H1 (cell line): ENCODE results near the gene BHLHE23. TPM values are rescaled to one million over a fixed set of nuclear protein-coding genes. Genes with fewer than 3 reads are reported as not detected.

Experiments
- CTCF ChIA-PET: fragments of 300-600 bp; sonication (Branson Sonifier 250); formaldehyde crosslinking; loops from one replicate; lab custom pipeline; 2021; ENCODE audit not compliant: partially characterized antibody; lab: Charles Lee
- POLR2A ChIA-PET: fragments of 300-600 bp; sonication (Branson Sonifier 250); formaldehyde crosslinking; loops from one replicate; lab custom pipeline; 2021; ENCODE audit warnings: inconsistent platforms; ENCODE audit not compliant: partially characterized antibody; lab: Charles Lee
- DNase-seq, 2 experiments: peaks; one replicate each; pipeline versions ENCODE4 v3.0.0 to v3.0.0-alpha.2; 2010 to 2022; ENCODE audit warnings: low spot score in 2 of 2, low read depth in 1 of 2, mixed read lengths in 1 of 2
- FAIRE-seq: peaks from 2 replicates; lab custom pipeline; 2011; peaks lifted over from hg19 to GRCh38; lab: Jason Lieb, UNC
- H2AFZ ChIP-seq: 2 replicates; pipeline ENCODE4 v1.8.1; 2012; ENCODE audit warnings: low read length, inconsistent platforms
- H2AK5ac ChIP-seq: 2 replicates; pipeline ENCODE4 v1.6.1; 2013; ENCODE audit warnings: low read depth, low read length
- H2BK120ac ChIP-seq: replicated peaks from 2 replicates; pipeline ENCODE3; 2013; ENCODE audit warnings: low read depth, low read length, inconsistent platforms
- H2BK12ac ChIP-seq: 2 replicates; pipeline ENCODE4 v1.6.1; 2013; ENCODE audit warnings: low read depth, low read length
- H2BK15ac ChIP-seq: 2 replicates; pipeline ENCODE4 v1.6.1; 2013; ENCODE audit warnings: low read length
- H2BK20ac ChIP-seq: 2 replicates; pipeline ENCODE4 v1.6.1; 2013; ENCODE audit warnings: low read length
- H2BK5ac ChIP-seq: 2 replicates; pipeline ENCODE4 v1.6.1; 2013; ENCODE audit warnings: low read depth, low read length
- H3K14ac ChIP-seq: 2 replicates; pipeline ENCODE4 v1.6.1; 2013; ENCODE audit warnings: inconsistent platforms; ENCODE audit not compliant: insufficient read length
- H3K18ac ChIP-seq: 2 replicates; pipeline ENCODE4 v1.6.1; 2013; ENCODE audit warnings: low read length; ENCODE audit errors: extremely low read depth
- H3K23ac ChIP-seq: 2 replicates; pipeline ENCODE4 v1.6.1; 2013; ENCODE audit warnings: inconsistent platforms; ENCODE audit not compliant: insufficient read length
- H3K23me2 ChIP-seq: 2 replicates; pipeline ENCODE4 v1.6.1; 2013; ENCODE audit warnings: low read depth, low read length
- H3K27ac ChIP-seq: 2 replicates; pipeline ENCODE4 v1.6.1; 2011; ENCODE audit warnings: low read depth, low read length, inconsistent platforms
- H3K27me3 ChIP-seq, 4 experiments: replicated peaks in 1 of 4; 1 replicate in 1 of 4; 2 replicates in 3 of 4; pipeline versions ENCODE4 v1.6.1 to v1.8.1; 2011 to 2013; ENCODE audit warnings: low read length in 3 of 4, mild to moderate bottlenecking in 3 of 4, inconsistent platforms in 2 of 4, mixed read lengths in 2 of 4, moderate library complexity in 1 of 4; ENCODE audit not compliant: control insufficient read depth in 3 of 4, insufficient read depth in 3 of 4; ENCODE audit errors: extremely low read depth in 1 of 4
- H3K36me3 ChIP-seq, 4 experiments: 2 replicates each; pipeline versions ENCODE4 v1.6.1 to v1.8.1; 2011 to 2013; ENCODE audit warnings: mild to moderate bottlenecking in 4 of 4, low read length in 3 of 4, moderate library complexity in 2 of 4, control low read depth in 1 of 4, inconsistent platforms in 1 of 4; ENCODE audit not compliant: insufficient read depth in 4 of 4, control insufficient read depth in 2 of 4
- H3K4ac ChIP-seq: replicated peaks from 2 replicates; pipeline ENCODE3; 2013; ENCODE audit warnings: low read length, low read depth, mixed read lengths, inconsistent platforms; ENCODE audit not compliant: insufficient read length
- H3K4me1 ChIP-seq, 4 experiments: replicated peaks in 1 of 4; 1 replicate in 1 of 4; 2 replicates in 3 of 4; pipeline versions ENCODE4 v1.6.1 to v1.8.1; 2011 to 2013; ENCODE audit warnings: low read length in 3 of 4, inconsistent platforms in 2 of 4, mixed read lengths in 1 of 4; ENCODE audit not compliant: insufficient read depth in 4 of 4, control insufficient read depth in 3 of 4
- H3K4me2 ChIP-seq, 2 experiments: 2 replicates each; pipeline versions ENCODE4 v1.6.1 to v1.8.1; 2011 to 2013; ENCODE audit warnings: low read depth in 2 of 2, low read length in 2 of 2, control low read depth in 1 of 2, inconsistent platforms in 1 of 2, mild to moderate bottlenecking in 1 of 2; ENCODE audit not compliant: insufficient read depth in 1 of 2
- H3K4me3 ChIP-seq, 4 experiments: fragments of 200-600, 300-600 bp in 1 of 4; sonication (generic), shearing (Covaris generic), sonication (Bioruptor Twin) in 1 of 4; 2 replicates each; pipeline versions ENCODE4 v1.5.1 to v1.8.1; 2011 to 2016; ENCODE audit warnings: low read length in 4 of 4, low read depth in 3 of 4, control low read depth in 2 of 4, inconsistent platforms in 2 of 4, mild to moderate bottlenecking in 2 of 4, mixed read lengths in 1 of 4, moderate library complexity in 1 of 4; ENCODE audit not compliant: insufficient read depth in 2 of 4; ENCODE audit errors: extremely low read depth in 1 of 4
- H3K56ac ChIP-seq: replicated peaks from 2 replicates; pipeline ENCODE3; 2013; ENCODE audit warnings: low read depth, mild to moderate bottlenecking, mixed read lengths, low read length, inconsistent platforms; ENCODE audit not compliant: insufficient read length
- H3K79me1 ChIP-seq: 2 replicates; pipeline ENCODE4 v1.6.1; 2013; ENCODE audit warnings: low read depth, low read length, control low read depth
- H3K79me2 ChIP-seq, 2 experiments: 2 replicates each; pipeline versions ENCODE4 v1.6.1 to v1.8.1; 2012 to 2013; ENCODE audit warnings: low read length in 2 of 2, mild to moderate bottlenecking in 2 of 2, inconsistent platforms in 1 of 2; ENCODE audit not compliant: insufficient read depth in 2 of 2, control insufficient read depth in 1 of 2
- H3K9ac ChIP-seq, 4 experiments: replicated peaks in 1 of 4; 1 replicate in 1 of 4; 2 replicates in 3 of 4; pipeline versions ENCODE4 v1.6.1 to v1.8.1; 2011 to 2013; ENCODE audit warnings: low read depth in 3 of 4, low read length in 3 of 4, control low read depth in 2 of 4, mild to moderate bottlenecking in 2 of 4, moderate library complexity in 2 of 4, inconsistent platforms in 1 of 4; ENCODE audit errors: extremely low read depth in 1 of 4
- H3K9me3 ChIP-seq, 2 experiments: 2 replicates each; pipeline versions ENCODE4 v1.6.1 to v1.8.1; 2012 to 2013; ENCODE audit warnings: mild to moderate bottlenecking in 2 of 2, moderate library complexity in 2 of 2, control low read depth in 1 of 2, inconsistent platforms in 1 of 2, low read depth in 1 of 2, low read length in 1 of 2, mixed read lengths in 1 of 2; ENCODE audit not compliant: insufficient read depth in 2 of 2
- H4K20me1 ChIP-seq, 2 experiments: replicated peaks in 1 of 2; 2 replicates each; pipeline versions ENCODE3 to v1.8.1; 2011 to 2013; ENCODE audit warnings: inconsistent platforms in 2 of 2, low read length in 2 of 2, mild to moderate bottlenecking in 1 of 2; ENCODE audit not compliant: insufficient read depth in 2 of 2, control insufficient read depth in 1 of 2
- H4K5ac ChIP-seq: 2 replicates; pipeline ENCODE4 v1.6.1; 2013; ENCODE audit warnings: low read length, low read depth, mixed read lengths, inconsistent platforms; ENCODE audit not compliant: insufficient read length
- H4K8ac ChIP-seq: 2 replicates; pipeline ENCODE4 v1.8.0; 2013; ENCODE audit warnings: mild to moderate bottlenecking, moderate library complexity, low read length, inconsistent platforms; ENCODE audit not compliant: insufficient read depth; ENCODE audit errors: extremely low read depth
- H4K91ac ChIP-seq: replicated peaks from 2 replicates; pipeline ENCODE3; 2013; ENCODE audit warnings: low read length, mixed read lengths, inconsistent platforms; ENCODE audit not compliant: insufficient read length
- JUND ChIP-seq: IDR thresholded peaks from 2 replicates; pipeline ENCODE4 v1.6.1; 2011; ENCODE audit warnings: mild to moderate bottlenecking, improper control_type of control experiment, low read length
- KDM4A ChIP-seq: IDR thresholded peaks from one replicate; pipeline ENCODE4 v1.7.1; 2012; ENCODE audit warnings: low read depth, mild to moderate bottlenecking, moderate library complexity, low read length, inconsistent platforms; ENCODE audit not compliant: severe bottlenecking
- SAP30 ChIP-seq: fragments of 300-600 bp; sonication (generic); IDR thresholded peaks from 2 replicates; pipeline ENCODE4 v1.7.1; 2012; ENCODE audit warnings: low read length, moderate library complexity, mild to moderate bottlenecking, inconsistent platforms; ENCODE audit not compliant: insufficient read depth, insufficient replicate concordance
- SP4 ChIP-seq: IDR thresholded peaks from 2 replicates; pipeline ENCODE4 v1.6.1; 2012; ENCODE audit warnings: low read length, inconsistent platforms
- TCF12 ChIP-seq: IDR thresholded peaks from 2 replicates; pipeline ENCODE4 v1.6.1; 2011; ENCODE audit warnings: low read depth, mild to moderate bottlenecking, low read length
- TEAD4 ChIP-seq: IDR thresholded peaks from 2 replicates; pipeline ENCODE4 v1.6.1; 2012; ENCODE audit warnings: low read depth, low read length, inconsistent platforms, mixed read lengths
- WGBS, 2 experiments: shearing (Covaris generic) in 1 of 2; methylation state at CpG; one replicate each; pipeline versions ENCODE4 v1.1.6 to v1.1.7; 2013 to 2015; ENCODE audit warnings: low lambda C conversion rate in 2 of 2, mixed read lengths in 2 of 2, inconsistent platforms in 1 of 2, low coverage in 1 of 2, missing lambda C conversion rate in 1 of 2; ENCODE audit not compliant: insufficient replicate concordance in 2 of 2, insufficient coverage in 1 of 2, insufficient read length in 1 of 2; ENCODE audit errors: extremely low coverage in 1 of 2, missing lambda C conversion rate in 1 of 2; 5-methylcytosine and 5-hydroxymethylcytosine counted together
- polyA plus RNA-seq, 7 experiments: library from polyadenylated mRNA; depleted of rRNA in 3 of 7; stranded (reverse) in 5 of 7; unstranded in 2 of 7; fragments of >200 nt in 5 of 7; fragments of 200-250 nt in 2 of 7; gene quantifications; 1 replicate in 5 of 7; 2 replicates in 1 of 7; 4 replicates in 1 of 7; pipeline versions ENCODE4 v1.2.1 to v1.2.3, GENCODE V29; 2011 to 2013; ENCODE audit warnings: missing spikeins in 2 of 7, mixed read lengths in 2 of 7
- total RNA-seq: library from RNA; stranded (reverse); fragmentation: NEBNext Ultra II Directional; extraction: Animal tissue kit (Norgen Biotek cat#: 25700); gene quantifications from 2 replicates; pipeline ENCODE4 v1.2.1, GENCODE V29; 2021
- TF ChIP-seq, protein P1 (sequence below), 3 experiments: IDR thresholded peaks; 1 replicate in 2 of 3; 2 replicates in 1 of 3; pipeline versions ENCODE4 v1.5.1 to v1.6.1; 2011; ENCODE audit warnings: low read length in 3 of 3, mild to moderate bottlenecking in 3 of 3, inconsistent platforms in 2 of 3, low read depth in 1 of 3, moderate library complexity in 1 of 3; ENCODE audit not compliant: insufficient read depth in 1 of 3; ENCODE audit errors: control extremely low read depth in 1 of 3

Gene BHLHE23
- total and polyA plus RNA-seq, 2 of the 8 experiments (the other 6 are each of a cell fraction or from before 2014, with no cell fraction given), result 0.47 TPM; not detected in 1

GRCh38 chr20:62995898-62996595, 10.7 kb downstream of the BHLHE23 start:
- WGBS, 2 experiments, result 93% methylated on average over 20 of the region's 25 CpGs; no CpG with 5 or more reads in 1 of the 2 experiments

More at GRCh38 chr20:62995898-62996595, 10.7 kb downstream of the BHLHE23 start:
- H4K91ac ChIP-seq, result no peak overlapping the region
- TF ChIP-seq TCF12 (no peak), TEAD4 (no peak), SP4 (no peak), KDM4A (no peak), SAP30 (no peak), JUND (no peak)
- TF ChIP-seq, protein P1, sequence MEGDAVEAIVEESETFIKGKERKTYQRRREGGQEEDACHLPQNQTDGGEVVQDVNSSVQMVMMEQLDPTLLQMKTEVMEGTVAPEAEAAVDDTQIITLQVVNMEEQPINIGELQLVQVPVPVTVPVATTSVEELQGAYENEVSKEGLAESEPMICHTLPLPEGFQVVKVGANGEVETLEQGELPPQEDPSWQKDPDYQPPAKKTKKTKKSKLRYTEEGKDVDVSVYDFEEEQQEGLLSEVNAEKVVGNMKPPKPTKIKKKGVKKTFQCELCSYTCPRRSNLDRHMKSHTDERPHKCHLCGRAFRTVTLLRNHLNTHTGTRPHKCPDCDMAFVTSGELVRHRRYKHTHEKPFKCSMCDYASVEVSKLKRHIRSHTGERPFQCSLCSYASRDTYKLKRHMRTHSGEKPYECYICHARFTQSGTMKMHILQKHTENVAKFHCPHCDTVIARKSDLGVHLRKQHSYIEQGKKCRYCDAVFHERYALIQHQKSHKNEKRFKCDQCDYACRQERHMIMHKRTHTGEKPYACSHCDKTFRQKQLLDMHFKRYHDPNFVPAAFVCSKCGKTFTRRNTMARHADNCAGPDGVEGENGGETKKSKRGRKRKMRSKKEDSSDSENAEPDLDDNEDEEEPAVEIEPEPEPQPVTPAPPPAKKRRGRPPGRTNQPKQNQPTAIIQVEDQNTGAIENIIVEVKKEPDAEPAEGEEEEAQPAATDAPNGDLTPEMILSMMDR (IDR thresholded peaks at IDR 0.05; ENCODE audit: control extremely low read depth in 1 of 3, insufficient read depth in 1 of 3, low read depth in 1 of 3, low read length in 3 of 3), result no peak
- TF ChIP-seq, all 59 proteins: peak for 0
- no peak overlapping the region for H4K5ac ChIP-seq
- H4K8ac ChIP-seq, result no peak overlapping the region
- H4K20me1 ChIP-seq, result peaks cover 0 to 5% of the 10 kb centered on the region in 2 experiments
- H3K14ac ChIP-seq, result no peak overlapping the region
- H3K79me2 ChIP-seq, result no peaks in the 10 kb centered on the region
- no peaks in the 10 kb centered on the region for H3K36me3 ChIP-seq
- peaks cover 0 to 5% (median 2%) of the 10 kb centered on the region in 4 experiments; a peak in 3 of 7 replicates for H3K27me3 ChIP-seq
- H2AFZ ChIP-seq, result no peak overlapping the region
- no peak overlapping the region for H3K4ac ChIP-seq
- DNase-seq, result no peak
- no peak for FAIRE-seq
- CTCF ChIA-PET, result interaction anchor here (1.2 to 4.0 kb wide), 8 partner anchors 8 to 450 kb away, joined by 3 to 22 read pairs (median 8); no protein-coding TSS in a partner anchor
- no peak overlapping the region for H2BK20ac ChIP-seq
- no peak overlapping the region for H3K4me2 ChIP-seq
- POLR2A ChIA-PET, result interaction anchor here (1.1 to 2.7 kb wide), 2 partner anchors 11 to 25 kb away, joined by 3 to 9 read pairs; no protein-coding TSS in a partner anchor
- H3K79me1 ChIP-seq, result no peaks in the 10 kb centered on the region; the same call in 1 of the 2 replicates
- H3K23me2 ChIP-seq, result no peaks in the 10 kb centered on the region
- peaks cover 0 to 13% (median 7%) of the 10 kb centered on the region in 4 experiments; a peak in 5 of 7 replicates for H3K4me1 ChIP-seq
- H3K9ac ChIP-seq, result no peak overlapping the region
- no peak overlapping the region for H3K18ac ChIP-seq
- no peak overlapping the region for H3K4me3 ChIP-seq
- no peak overlapping the region for H3K56ac ChIP-seq
- H2BK12ac ChIP-seq, result peak overlapping the region; percentile 43; the same call in 1 of the 2 replicates
- no peak overlapping the region for H2AK5ac ChIP-seq
- H2BK120ac ChIP-seq, result no peak overlapping the region
- no peaks in the 10 kb centered on the region for H3K9me3 ChIP-seq
- H3K27ac ChIP-seq, result no peak overlapping the region
- H3K23ac ChIP-seq, result no peak overlapping the region
- no peak overlapping the region for H2BK5ac ChIP-seq
- H2BK15ac ChIP-seq, result no peak overlapping the region
